ENCODE measurements around the gene NOX3.
"Not testable (repeated sequence)": the region's sequence is repeated elsewhere in the genome, so short reads cannot be mapped to it uniquely, and the experiment has no call there.

Gene NOX3

DNA sequence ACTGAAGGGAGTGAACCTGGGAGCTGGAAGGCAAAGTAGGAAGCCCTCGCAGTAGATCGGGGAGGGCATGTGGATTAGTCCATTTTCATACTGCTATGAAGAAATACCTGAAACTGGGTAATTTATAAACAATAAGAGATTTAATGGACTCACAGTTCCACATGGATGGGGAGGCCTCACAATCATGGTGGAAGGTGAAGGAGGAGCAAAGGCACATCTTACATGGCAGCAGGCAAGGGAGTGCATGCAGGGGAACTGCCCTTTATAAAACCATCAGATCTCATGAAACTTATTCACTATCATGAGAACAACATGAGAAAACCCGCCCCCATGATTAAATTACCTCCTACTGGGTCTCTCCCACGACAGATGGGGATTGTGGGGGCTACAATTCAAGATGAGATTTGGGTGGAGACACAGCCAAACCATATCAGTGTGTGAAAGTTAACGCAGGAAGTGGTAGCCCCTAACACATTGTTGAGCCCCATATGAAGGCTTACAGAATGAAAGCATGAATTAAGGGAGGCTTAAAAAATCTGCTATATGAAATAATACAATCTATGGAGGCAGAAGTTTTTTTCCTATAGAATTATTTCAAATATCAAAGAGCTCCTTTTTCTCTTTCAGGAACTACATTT, 15.5 kb upstream of the NOX3 start:
- H3K9me3 ChIP-seq (ENCODE audit: control insufficient read depth in 2 of 2, low read length in 2 of 2); H3K27me3 ChIP-seq (ENCODE audit: control insufficient read depth in 2 of 2, insufficient read depth in 2 of 2, low read length in 2 of 2); H3K4me3 ChIP-seq (ENCODE audit: low read length in 2 of 2); H3K4me1 ChIP-seq (ENCODE audit: control insufficient read depth in 2 of 2, insufficient read depth in 2 of 2, low read length in 2 of 2); H3K9ac ChIP-seq (ENCODE audit: low read depth in 1 of 2, low read length in 2 of 2); H3K27ac ChIP-seq (ENCODE audit: low read depth in 2 of 2, low read length in 2 of 2); H3K36me3 ChIP-seq (ENCODE audit: control insufficient read depth in 2 of 2, insufficient read depth in 2 of 2, low read length in 2 of 2): not testable (repeated sequence)

DNA sequence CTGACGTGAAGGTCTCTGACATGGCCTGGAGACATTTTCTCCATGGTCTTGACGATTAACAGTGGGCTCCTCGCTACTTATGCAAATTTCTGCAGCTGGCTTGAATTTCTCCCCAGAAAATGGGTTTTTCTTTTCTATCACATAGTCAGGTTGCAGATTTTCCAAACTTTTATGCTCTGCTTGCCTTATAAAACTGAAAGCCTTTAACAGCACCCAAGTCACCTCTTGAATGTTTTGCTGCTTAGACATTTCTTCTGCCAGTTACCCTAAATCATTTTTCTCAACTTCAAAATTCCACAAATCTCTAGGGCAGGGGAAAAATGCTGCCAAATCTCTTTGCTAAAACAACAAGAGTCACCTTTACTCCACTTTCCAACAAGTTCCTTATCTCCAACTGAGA, 12.9 kb upstream of the NOX3 start:
- not testable (repeated sequence) for H3K9ac ChIP-seq (ENCODE audit: low read depth in 1 of 2, low read length in 2 of 2); H3K4me1 ChIP-seq (ENCODE audit: control insufficient read depth in 2 of 2, insufficient read depth in 2 of 2, low read length in 2 of 2); H3K4me3 ChIP-seq (ENCODE audit: low read length in 2 of 2); H3K27me3 ChIP-seq (ENCODE audit: control insufficient read depth in 2 of 2, insufficient read depth in 2 of 2, low read length in 2 of 2); H3K9me3 ChIP-seq (ENCODE audit: control insufficient read depth in 2 of 2, low read length in 2 of 2); H3K36me3 ChIP-seq (ENCODE audit: control insufficient read depth in 2 of 2, insufficient read depth in 2 of 2, low read length in 2 of 2); H3K27ac ChIP-seq (ENCODE audit: low read depth in 2 of 2, low read length in 2 of 2)

GRCh38 chr6:155466539-155466938, 10.9 kb upstream of the NOX3 start:
- no peaks in the 10 kb centered on the region for H3K4me1 ChIP-seq (ENCODE audit: control insufficient read depth in 2 of 2, insufficient read depth in 2 of 2, low read length in 2 of 2)
- H3K27me3 ChIP-seq (ENCODE audit: control insufficient read depth in 2 of 2, insufficient read depth in 2 of 2, low read length in 2 of 2): no peaks in the 10 kb centered on the region
- no peak overlapping the region for H3K4me3 ChIP-seq (ENCODE audit: low read length in 2 of 2)
- no peak overlapping the region for H3K27ac ChIP-seq (ENCODE audit: low read depth in 2 of 2, low read length in 2 of 2)
- no peaks in the 10 kb centered on the region for H3K9me3 ChIP-seq (ENCODE audit: control insufficient read depth in 2 of 2, low read length in 2 of 2)
- H3K36me3 ChIP-seq (ENCODE audit: control insufficient read depth in 2 of 2, insufficient read depth in 2 of 2, low read length in 2 of 2): no peaks in the 10 kb centered on the region
- no peak overlapping the region for H3K9ac ChIP-seq (ENCODE audit: low read depth in 1 of 2, low read length in 2 of 2)

DNA sequence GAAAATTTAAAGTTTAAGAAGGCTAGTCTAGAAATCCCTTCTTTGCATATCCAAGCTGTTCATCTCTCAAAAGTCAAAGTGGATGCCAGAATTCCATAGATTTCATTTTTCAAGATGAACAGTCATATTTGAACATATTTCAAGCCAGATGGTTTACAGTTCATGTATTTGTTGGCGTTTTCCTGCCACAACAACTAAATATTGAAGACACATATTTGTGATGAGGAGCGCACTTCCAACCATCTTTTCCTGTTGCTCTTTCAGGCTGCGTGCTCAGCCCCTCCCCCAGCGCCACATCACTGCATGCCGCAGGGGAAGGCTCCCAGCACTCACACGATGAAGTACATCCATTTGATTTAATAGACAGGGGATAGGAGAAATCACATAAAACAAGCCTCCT, 5.9 kb upstream of the NOX3 start:
- Histone ChIP-seq H3K4me1 (ENCODE audit: control insufficient read depth in 2 of 2, insufficient read depth in 2 of 2, low read length in 2 of 2) (no peaks in the 10 kb centered on the region), H3K27me3 (ENCODE audit: control insufficient read depth in 2 of 2, insufficient read depth in 2 of 2, low read length in 2 of 2) (no peaks in the 10 kb centered on the region), H3K9me3 (ENCODE audit: control insufficient read depth in 2 of 2, low read length in 2 of 2) (no peaks in the 10 kb centered on the region), H3K4me3 (ENCODE audit: low read length in 2 of 2) (no peak overlapping the region), H3K9ac (ENCODE audit: low read depth in 1 of 2, low read length in 2 of 2) (no peak overlapping the region), H3K36me3 (ENCODE audit: control insufficient read depth in 2 of 2, insufficient read depth in 2 of 2, low read length in 2 of 2) (no peaks in the 10 kb centered on the region), H3K27ac (ENCODE audit: low read depth in 2 of 2, low read length in 2 of 2) (no peak overlapping the region)

DNA sequence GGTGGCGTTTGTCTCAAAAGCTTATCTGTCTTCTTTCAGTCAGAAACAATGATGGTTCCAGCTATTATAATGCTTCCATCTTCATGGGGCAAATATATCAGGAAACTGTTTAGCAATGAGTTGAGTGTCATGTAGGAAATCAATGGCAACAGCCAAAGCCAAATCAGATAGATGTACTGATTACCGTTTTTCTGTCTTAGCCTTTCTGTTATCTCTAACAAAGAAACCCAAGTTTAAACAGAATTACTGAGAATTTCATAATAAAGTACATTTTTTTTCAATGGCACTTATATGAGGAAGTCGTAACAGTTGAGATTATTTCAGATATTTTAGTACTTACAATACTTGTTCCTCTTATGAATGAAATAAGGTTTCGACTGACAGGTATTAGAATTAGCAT, 1.2 kb downstream of the NOX3 start:
- Histone ChIP-seq H3K27me3 (ENCODE audit: control insufficient read depth in 2 of 2, insufficient read depth in 2 of 2, low read length in 2 of 2) (no peaks in the 10 kb centered on the region), H3K36me3 (ENCODE audit: control insufficient read depth in 2 of 2, insufficient read depth in 2 of 2, low read length in 2 of 2) (no peaks in the 10 kb centered on the region), H3K4me1 (ENCODE audit: control insufficient read depth in 2 of 2, insufficient read depth in 2 of 2, low read length in 2 of 2) (no peaks in the 10 kb centered on the region)

GRCh38 chr6:155454008-155454407, 1.6 kb downstream of the NOX3 start:
- H3K9ac ChIP-seq (ENCODE audit: low read depth in 1 of 2, low read length in 2 of 2): no peak overlapping the region
- no peaks in the 10 kb centered on the region for H3K27me3 ChIP-seq (ENCODE audit: control insufficient read depth in 2 of 2, insufficient read depth in 2 of 2, low read length in 2 of 2)
- no peaks in the 10 kb centered on the region for H3K36me3 ChIP-seq (ENCODE audit: control insufficient read depth in 2 of 2, insufficient read depth in 2 of 2, low read length in 2 of 2)

More for the DNA sequence above, 1.2 kb downstream of the NOX3 start:
- no peak overlapping the region for H3K9ac ChIP-seq (ENCODE audit: low read depth in 1 of 2, low read length in 2 of 2)
- no peak overlapping the region for H3K27ac ChIP-seq (ENCODE audit: low read depth in 2 of 2, low read length in 2 of 2)
- H3K9me3 ChIP-seq (ENCODE audit: control insufficient read depth in 2 of 2, low read length in 2 of 2): no peaks in the 10 kb centered on the region
- no peak overlapping the region for H3K4me3 ChIP-seq (ENCODE audit: low read length in 2 of 2)

DNA sequence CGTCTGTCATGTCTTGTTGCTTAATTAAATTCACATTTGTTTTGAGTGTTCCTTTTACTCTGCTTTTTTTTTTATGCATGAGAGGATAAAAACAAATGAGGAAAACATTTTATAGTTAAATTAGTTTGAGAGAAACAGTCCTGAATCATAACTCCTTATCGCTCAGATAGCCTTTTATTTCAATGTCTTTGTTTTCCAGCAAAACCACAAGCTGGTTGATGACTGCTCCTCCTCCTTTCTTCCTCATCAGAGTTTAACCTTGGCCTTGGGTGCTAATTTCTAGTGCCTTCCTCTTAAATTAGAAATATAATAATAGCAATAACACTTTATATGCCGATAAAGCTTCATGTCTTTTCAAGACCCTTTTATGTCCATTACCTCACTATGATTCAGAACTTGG, 3.1 kb downstream of the NOX3 start:
- H3K4me1 ChIP-seq (ENCODE audit: control insufficient read depth in 2 of 2, insufficient read depth in 2 of 2, low read length in 2 of 2): no peaks in the 10 kb centered on the region
- no peak overlapping the region for H3K27ac ChIP-seq (ENCODE audit: low read depth in 2 of 2, low read length in 2 of 2)
- no peak overlapping the region for H3K4me3 ChIP-seq (ENCODE audit: low read length in 2 of 2)
- no peaks in the 10 kb centered on the region for H3K9me3 ChIP-seq (ENCODE audit: control insufficient read depth in 2 of 2, low read length in 2 of 2)
- H3K9ac ChIP-seq (ENCODE audit: low read depth in 1 of 2, low read length in 2 of 2): no peak overlapping the region
- no peaks in the 10 kb centered on the region for H3K36me3 ChIP-seq (ENCODE audit: control insufficient read depth in 2 of 2, insufficient read depth in 2 of 2, low read length in 2 of 2)
- H3K27me3 ChIP-seq (ENCODE audit: control insufficient read depth in 2 of 2, insufficient read depth in 2 of 2, low read length in 2 of 2): no peaks in the 10 kb centered on the region

More at GRCh38 chr6:155454008-155454407, 1.6 kb downstream of the NOX3 start:
- H3K4me3 ChIP-seq (ENCODE audit: low read length in 2 of 2): no peak overlapping the region
- H3K4me1 ChIP-seq (ENCODE audit: control insufficient read depth in 2 of 2, insufficient read depth in 2 of 2, low read length in 2 of 2): no peaks in the 10 kb centered on the region
- no peaks in the 10 kb centered on the region for H3K9me3 ChIP-seq (ENCODE audit: control insufficient read depth in 2 of 2, low read length in 2 of 2)
- no peak overlapping the region for H3K27ac ChIP-seq (ENCODE audit: low read depth in 2 of 2, low read length in 2 of 2)

DNA sequence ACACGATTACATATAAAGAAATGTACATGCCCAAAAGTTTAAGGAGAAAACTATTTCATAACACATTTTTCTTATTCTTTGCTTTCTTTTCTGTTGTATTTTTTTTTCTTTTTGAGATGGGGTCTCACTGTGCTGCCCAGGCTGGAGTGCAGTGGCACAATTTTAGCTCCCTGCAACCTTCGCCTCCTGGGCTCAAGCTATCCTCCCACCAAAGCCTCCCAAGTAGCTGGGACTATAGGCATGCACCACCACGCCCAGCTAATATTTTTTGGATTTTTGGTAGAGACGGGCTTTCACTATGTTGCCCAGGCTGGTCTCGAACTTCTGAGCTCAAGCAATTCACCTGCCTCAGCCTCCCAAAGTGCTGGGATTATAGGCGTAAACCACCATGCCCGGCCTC, 4.1 kb downstream of the NOX3 start:
- not testable (repeated sequence) for H3K4me3 ChIP-seq (ENCODE audit: low read length in 2 of 2); H3K4me1 ChIP-seq (ENCODE audit: control insufficient read depth in 2 of 2, insufficient read depth in 2 of 2, low read length in 2 of 2); H3K9me3 ChIP-seq (ENCODE audit: control insufficient read depth in 2 of 2, low read length in 2 of 2); H3K9ac ChIP-seq (ENCODE audit: low read depth in 1 of 2, low read length in 2 of 2); H3K27me3 ChIP-seq (ENCODE audit: control insufficient read depth in 2 of 2, insufficient read depth in 2 of 2, low read length in 2 of 2); H3K27ac ChIP-seq (ENCODE audit: low read depth in 2 of 2, low read length in 2 of 2); H3K36me3 ChIP-seq (ENCODE audit: control insufficient read depth in 2 of 2, insufficient read depth in 2 of 2, low read length in 2 of 2)

DNA sequence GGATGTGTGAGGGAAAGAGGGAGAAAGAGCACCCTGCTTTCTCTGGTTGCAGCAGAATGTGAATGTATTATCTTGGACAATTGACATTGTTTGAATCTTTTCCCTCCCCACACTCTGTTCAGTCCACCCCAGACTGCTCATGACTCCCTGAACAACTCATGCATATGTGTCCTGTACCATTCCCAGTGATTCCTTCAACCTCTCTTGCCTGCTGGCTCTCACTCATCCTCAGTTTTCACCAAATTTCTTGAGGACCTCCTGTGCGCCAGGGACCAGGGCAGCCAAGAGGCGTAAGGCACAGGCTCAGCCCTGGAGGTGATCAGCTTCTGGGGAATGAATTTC, 5.4 kb downstream of the NOX3 start:
- H3K27me3 ChIP-seq (ENCODE audit: control insufficient read depth in 2 of 2, insufficient read depth in 2 of 2, low read length in 2 of 2): no peaks in the 10 kb centered on the region
- no peak overlapping the region for H3K4me3 ChIP-seq (ENCODE audit: low read length in 2 of 2)
- no peak overlapping the region for H3K27ac ChIP-seq (ENCODE audit: low read depth in 2 of 2, low read length in 2 of 2)
- H3K4me1 ChIP-seq (ENCODE audit: control insufficient read depth in 2 of 2, insufficient read depth in 2 of 2, low read length in 2 of 2): no peaks in the 10 kb centered on the region
- H3K36me3 ChIP-seq (ENCODE audit: control insufficient read depth in 2 of 2, insufficient read depth in 2 of 2, low read length in 2 of 2): no peaks in the 10 kb centered on the region
- no peaks in the 10 kb centered on the region for H3K9me3 ChIP-seq (ENCODE audit: control insufficient read depth in 2 of 2, low read length in 2 of 2)
- H3K9ac ChIP-seq (ENCODE audit: low read depth in 1 of 2, low read length in 2 of 2): no peak overlapping the region

GRCh38 chr6:155449450-155450239, 6.0 kb downstream of the NOX3 start:
- Histone ChIP-seq H3K4me1 (ENCODE audit: control insufficient read depth in 2 of 2, insufficient read depth in 2 of 2, low read length in 2 of 2) (no peaks in the 10 kb centered on the region), H3K36me3 (ENCODE audit: control insufficient read depth in 2 of 2, insufficient read depth in 2 of 2, low read length in 2 of 2) (no peaks in the 10 kb centered on the region), H3K27ac (ENCODE audit: low read depth in 2 of 2, low read length in 2 of 2) (no peak overlapping the region), H3K9me3 (ENCODE audit: control insufficient read depth in 2 of 2, low read length in 2 of 2) (no peaks in the 10 kb centered on the region), H3K9ac (ENCODE audit: low read depth in 1 of 2, low read length in 2 of 2) (no peak overlapping the region), H3K27me3 (ENCODE audit: control insufficient read depth in 2 of 2, insufficient read depth in 2 of 2, low read length in 2 of 2) (no peaks in the 10 kb centered on the region), H3K4me3 (ENCODE audit: low read length in 2 of 2) (no peak overlapping the region)
